BE2C (cell line): ENCODE results near the gene IFI27.

ENCODE experiments used
- DNase-seq: peaks from one replicate; pipeline ENCODE4 v3.0.0-alpha.2; 2020
- H3K27me3 ChIP-seq: fragments of 250-450 bp; sonication (Bioruptor Pico); 2 replicates; pipeline ENCODE4 v1.5.1; 2020; ENCODE audit warnings: mild to moderate bottlenecking
- H3K36me3 ChIP-seq: fragments of 250-450 bp; sonication (Bioruptor Pico); 2 replicates; pipeline ENCODE4 v1.5.1; 2020; ENCODE audit warnings: mild to moderate bottlenecking
- H3K4me1 ChIP-seq: fragments of 250-450 bp; sonication (Bioruptor Pico); 2 replicates; pipeline ENCODE4 v1.5.1; 2020
- H3K4me3 ChIP-seq: 2 replicates; pipeline ENCODE4 v1.5.1; 2011; ENCODE audit warnings: low read depth, low read length
- H3K9me3 ChIP-seq: fragments of 250-450 bp; sonication (Bioruptor Pico); 2 replicates; pipeline ENCODE4 v1.5.1; 2020
- TF ChIP-seq, protein P1 (sequence below): IDR thresholded peaks from 2 replicates; pipeline ENCODE4 v1.5.1; 2012; ENCODE audit warnings: mild to moderate bottlenecking, low read depth, low read length

Gene IFI27

GRCh38 chr14:94119071-94119470 lies 8.5 kb downstream of the IFI27 start:
- TF ChIP-seq, protein P1, sequence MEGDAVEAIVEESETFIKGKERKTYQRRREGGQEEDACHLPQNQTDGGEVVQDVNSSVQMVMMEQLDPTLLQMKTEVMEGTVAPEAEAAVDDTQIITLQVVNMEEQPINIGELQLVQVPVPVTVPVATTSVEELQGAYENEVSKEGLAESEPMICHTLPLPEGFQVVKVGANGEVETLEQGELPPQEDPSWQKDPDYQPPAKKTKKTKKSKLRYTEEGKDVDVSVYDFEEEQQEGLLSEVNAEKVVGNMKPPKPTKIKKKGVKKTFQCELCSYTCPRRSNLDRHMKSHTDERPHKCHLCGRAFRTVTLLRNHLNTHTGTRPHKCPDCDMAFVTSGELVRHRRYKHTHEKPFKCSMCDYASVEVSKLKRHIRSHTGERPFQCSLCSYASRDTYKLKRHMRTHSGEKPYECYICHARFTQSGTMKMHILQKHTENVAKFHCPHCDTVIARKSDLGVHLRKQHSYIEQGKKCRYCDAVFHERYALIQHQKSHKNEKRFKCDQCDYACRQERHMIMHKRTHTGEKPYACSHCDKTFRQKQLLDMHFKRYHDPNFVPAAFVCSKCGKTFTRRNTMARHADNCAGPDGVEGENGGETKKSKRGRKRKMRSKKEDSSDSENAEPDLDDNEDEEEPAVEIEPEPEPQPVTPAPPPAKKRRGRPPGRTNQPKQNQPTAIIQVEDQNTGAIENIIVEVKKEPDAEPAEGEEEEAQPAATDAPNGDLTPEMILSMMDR: no peak
- Histone ChIP-seq H3K4me3 (no peak overlapping the region), H3K9me3 (no peaks in the 10 kb centered on the region; the same call in none of the 2 replicates)

DNA sequence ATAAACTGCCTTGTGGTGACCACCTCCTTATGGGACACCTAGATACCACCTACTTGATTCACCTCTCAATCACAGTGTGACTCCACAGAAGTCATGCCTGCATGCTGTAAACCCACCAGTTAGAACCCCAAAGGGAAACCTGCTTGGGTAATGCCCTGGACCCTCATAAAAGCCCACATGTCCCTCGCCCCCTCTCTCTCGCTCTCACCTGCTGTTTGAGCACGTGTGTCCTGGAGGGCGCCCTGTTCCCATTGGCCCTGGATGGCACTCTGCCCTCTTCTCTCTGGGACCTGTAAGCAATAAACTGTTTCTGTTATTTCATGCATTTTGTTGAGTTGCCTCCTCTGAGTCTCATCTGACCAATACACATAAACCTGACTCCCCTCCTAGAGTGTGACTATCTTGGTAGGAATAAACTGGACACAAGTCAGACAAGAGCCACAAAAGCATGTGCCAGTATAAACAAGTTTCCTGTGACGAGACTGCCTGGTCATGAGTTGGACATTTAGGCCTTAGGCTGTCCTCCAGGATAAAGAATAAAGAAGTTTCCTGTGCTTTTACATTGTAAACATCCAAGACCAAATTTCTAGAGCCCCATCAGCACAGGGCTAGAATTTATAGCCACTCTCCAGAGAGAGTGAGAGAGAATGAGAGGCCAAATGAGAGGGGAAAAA lies 10.3 kb downstream of the IFI27 start:
- H3K4me3 ChIP-seq: no peak overlapping the region
- no peaks in the 10 kb centered on the region; the same call in 1 of the 2 replicates for H3K4me1 ChIP-seq
- no peak for DNase-seq
- TF ChIP-seq, protein P1: no peak
- no peaks in the 10 kb centered on the region; the same call in none of the 2 replicates for H3K9me3 ChIP-seq
- H3K27me3 ChIP-seq: no peaks in the 10 kb centered on the region
- no peaks in the 10 kb centered on the region for H3K36me3 ChIP-seq

More at GRCh38 chr14:94119071-94119470, 8.5 kb downstream of the IFI27 start:
- DNase-seq: no peak
- H3K27me3 ChIP-seq: no peaks in the 10 kb centered on the region
- peaks cover 17% of the 10 kb centered on the region for H3K4me1 ChIP-seq
- H3K36me3 ChIP-seq: no peaks in the 10 kb centered on the region

DNA sequence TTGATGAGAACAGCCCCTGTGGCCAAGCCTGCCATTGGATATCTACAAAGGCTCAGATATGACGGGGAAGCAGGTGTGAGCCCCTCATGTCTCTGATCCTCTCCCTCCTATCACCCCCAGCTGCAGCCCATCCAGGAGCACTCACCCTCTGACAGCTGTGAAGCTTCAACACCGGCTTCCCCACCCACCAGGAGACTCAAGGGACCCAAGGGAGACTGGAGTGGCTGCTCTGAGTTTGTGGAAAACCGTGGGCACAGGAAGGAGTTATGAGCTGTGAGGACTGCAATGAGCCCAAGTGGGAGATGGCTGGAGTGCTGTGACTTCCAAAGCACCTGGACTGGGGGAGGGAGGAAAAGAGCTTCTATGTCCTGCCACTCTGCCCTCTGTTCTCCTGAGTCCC lies 10.9 kb downstream of the IFI27 start:
- H3K36me3 ChIP-seq: no peaks in the 10 kb centered on the region
- DNase-seq: no peak
- no peaks in the 10 kb centered on the region; the same call in none of the 2 replicates for H3K9me3 ChIP-seq
- no peaks in the 10 kb centered on the region for H3K27me3 ChIP-seq
- TF ChIP-seq, protein P1: no peak
- H3K4me1 ChIP-seq: no peaks in the 10 kb centered on the region; the same call in 1 of the 2 replicates
- H3K4me3 ChIP-seq: no peak overlapping the region

DNA sequence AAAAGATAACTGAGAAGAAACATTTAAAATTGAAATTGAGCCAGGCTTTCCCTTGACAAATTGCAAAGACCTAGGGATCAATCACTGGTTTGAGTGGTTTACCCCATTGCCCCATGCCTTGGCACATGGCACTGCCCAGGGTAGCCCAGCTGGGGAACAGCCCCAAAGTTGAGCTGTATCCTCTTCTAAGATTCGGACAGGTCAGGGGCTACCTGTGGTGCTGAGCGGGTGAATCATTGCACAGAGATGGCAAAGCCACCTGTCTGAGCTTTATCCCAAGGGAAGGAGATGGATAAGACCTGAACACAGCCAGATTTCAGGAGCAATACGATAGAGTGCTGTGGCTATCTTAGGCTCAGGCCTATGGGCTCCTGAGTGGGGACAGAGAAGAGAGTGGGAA lies 11.9 kb downstream of the IFI27 start:
- Histone ChIP-seq H3K36me3 (no peaks in the 10 kb centered on the region), H3K4me3 (no peak overlapping the region), H3K27me3 (no peaks in the 10 kb centered on the region), H3K9me3 (no peaks in the 10 kb centered on the region; the same call in none of the 2 replicates), H3K4me1 (no peaks in the 10 kb centered on the region)
- DNase-seq: no peak
- TF ChIP-seq, protein P1: no peak

GRCh38 chr14:94123296-94123695 lies 12.8 kb downstream of the IFI27 start:
- no peaks in the 10 kb centered on the region for H3K36me3 ChIP-seq
- DNase-seq: no peak
- no peaks in the 10 kb centered on the region for H3K4me1 ChIP-seq

DNA sequence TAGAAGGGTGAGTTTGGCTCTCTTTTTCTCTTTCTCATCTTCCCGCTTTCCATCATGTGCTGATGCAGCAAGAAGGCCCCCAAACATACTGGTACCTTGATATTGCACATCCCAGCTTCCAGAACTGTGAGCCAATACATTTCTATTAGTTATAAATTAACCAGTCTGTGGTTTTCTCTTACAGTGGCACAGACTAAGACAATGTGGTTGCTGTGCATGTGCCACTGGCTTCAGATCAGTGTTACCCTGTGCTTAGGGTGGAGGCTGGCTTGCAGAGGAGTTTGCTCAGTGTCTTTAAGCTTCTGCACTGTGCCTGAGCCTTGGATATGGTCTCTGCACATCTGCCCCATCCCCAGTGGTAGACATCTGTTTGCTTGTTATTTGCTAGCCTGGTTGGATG lies 13.3 kb downstream of the IFI27 start:
- Histone ChIP-seq H3K4me1 (no peaks in the 10 kb centered on the region), H3K36me3 (no peaks in the 10 kb centered on the region), H3K4me3 (no peak overlapping the region), H3K27me3 (no peaks in the 10 kb centered on the region), H3K9me3 (no peaks in the 10 kb centered on the region; the same call in none of the 2 replicates)
- TF ChIP-seq, protein P1: no peak
- DNase-seq: no peak

More at GRCh38 chr14:94123296-94123695, 12.8 kb downstream of the IFI27 start:
- TF ChIP-seq, protein P1: no peak
- H3K27me3 ChIP-seq: no peaks in the 10 kb centered on the region
- no peaks in the 10 kb centered on the region; the same call in none of the 2 replicates for H3K9me3 ChIP-seq
- H3K4me3 ChIP-seq: no peak overlapping the region
